ENCODE results near the gene FCHSD2.

Gene FCHSD2

DNA sequence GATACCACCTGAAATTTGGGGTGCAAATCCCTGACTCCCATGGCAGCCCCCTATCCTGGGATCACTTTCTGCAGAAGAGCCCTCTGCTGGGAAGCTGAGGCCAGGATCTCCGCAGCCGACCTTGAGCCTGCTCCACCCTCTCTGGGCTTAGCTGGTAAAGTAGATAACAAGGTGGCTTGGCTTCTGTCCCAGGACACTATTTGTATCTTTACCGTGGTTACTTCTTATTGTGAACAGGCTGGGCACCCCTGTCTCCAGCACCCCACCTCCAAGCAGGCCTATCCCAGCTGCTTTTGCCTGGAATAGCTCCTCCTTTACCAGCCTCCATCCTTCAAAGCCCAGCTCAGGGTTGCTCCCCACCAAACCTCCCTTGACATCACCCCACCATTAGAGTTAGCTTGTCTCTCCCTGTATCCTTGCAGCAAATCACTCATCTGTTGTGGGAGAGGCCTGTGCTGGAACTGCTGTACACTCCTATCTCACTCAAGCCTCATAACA, 40.8 kb upstream of the FCHSD2 start:
- H3K27ac ChIP-seq (ENCODE audit: extremely low read depth, low read depth, low read length), result no peak overlapping the region
- CTCF ChIA-PET, result interaction anchor here (0.7 to 5.8 kb wide), 10 partner anchors 9 to 351 kb away, joined by 3 to 62 read pairs (median 3); no protein-coding TSS in a partner anchor
- POLR2A ChIA-PET, result no interaction called here
- no peak overlapping the region for H3K4me3 ChIP-seq (ENCODE audit: low read depth, low read length)
- no peaks in the 10 kb centered on the region for H3K9me3 ChIP-seq (ENCODE audit: control insufficient read depth, insufficient read depth, low read depth, low read length)
- H3K36me3 ChIP-seq (ENCODE audit: control insufficient read depth in 2 of 2, insufficient read depth in 1 of 2, low read length in 2 of 2), result no peaks in the 10 kb centered on the region
- TF ChIP-seq OVOL3 (tag by site-specific recombination; IDR thresholded peaks at IDR 0.05), result no peak
- H3K4me1 ChIP-seq (ENCODE audit: control insufficient read depth, insufficient read depth, low read length), result no peaks in the 10 kb centered on the region

DNA sequence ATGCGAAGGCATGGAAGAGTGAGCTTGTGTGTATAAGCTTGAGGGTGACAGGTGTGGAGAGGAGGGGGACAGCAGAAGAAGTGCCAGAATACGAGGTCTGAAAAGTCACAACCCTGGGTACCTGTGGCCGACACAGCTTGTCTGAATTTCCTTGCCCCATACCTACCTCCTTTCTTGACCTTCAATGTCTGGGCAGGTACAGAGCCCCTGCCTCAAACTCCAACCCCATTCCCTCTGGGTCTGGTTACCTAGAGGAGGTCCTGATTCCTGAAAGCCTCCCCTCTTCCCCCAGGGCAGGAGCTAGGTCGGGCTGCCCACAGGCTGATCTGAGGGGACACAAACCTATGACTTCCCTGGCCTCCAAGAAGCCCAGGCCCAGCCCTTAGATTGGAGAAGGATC, 36.6 kb upstream of the FCHSD2 start:
- Histone ChIP-seq H3K27ac (ENCODE audit: extremely low read depth, low read depth, low read length) (no peak overlapping the region), H3K9me3 (ENCODE audit: control insufficient read depth, insufficient read depth, low read depth, low read length) (no peaks in the 10 kb centered on the region), H3K4me3 (ENCODE audit: low read depth, low read length) (no peak overlapping the region), H3K4me1 (ENCODE audit: control insufficient read depth, insufficient read depth, low read length) (no peaks in the 10 kb centered on the region), H3K36me3 (ENCODE audit: control insufficient read depth in 2 of 2, insufficient read depth in 1 of 2, low read length in 2 of 2) (no peaks in the 10 kb centered on the region)
- ChIA-PET POLR2A (no interaction called here), CTCF (interaction anchor here (0.7 to 5.6 kb wide), 19 partner anchors 8 to 494 kb away, joined by 3 to 50 read pairs (median 7); partner anchors contain the start of gene FCHSD2)
- TF ChIP-seq, protein P1, sequence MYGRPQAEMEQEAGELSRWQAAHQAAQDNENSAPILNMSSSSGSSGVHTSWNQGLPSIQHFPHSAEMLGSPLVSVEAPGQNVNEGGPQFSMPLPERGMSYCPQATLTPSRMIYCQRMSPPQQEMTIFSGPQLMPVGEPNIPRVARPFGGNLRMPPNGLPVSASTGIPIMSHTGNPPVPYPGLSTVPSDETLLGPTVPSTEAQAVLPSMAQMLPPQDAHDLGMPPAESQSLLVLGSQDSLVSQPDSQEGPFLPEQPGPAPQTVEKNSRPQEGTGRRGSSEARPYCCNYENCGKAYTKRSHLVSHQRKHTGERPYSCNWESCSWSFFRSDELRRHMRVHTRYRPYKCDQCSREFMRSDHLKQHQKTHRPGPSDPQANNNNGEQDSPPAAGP (tag by site-specific recombination; IDR thresholded peaks at IDR 0.05), result no peak
- TF ChIP-seq REPIN1 (tag by site-specific recombination; IDR thresholded peaks at IDR 0.05; ENCODE audit: low read depth) (no peak), SCRT1 (tag by site-specific recombination; IDR thresholded peaks at IDR 0.05; ENCODE audit: borderline replicate concordance) (no peak), ZNF19 (tag by site-specific recombination; IDR thresholded peaks at IDR 0.05; ENCODE audit: low read depth) (no peak), PRDM1 (tag by site-specific recombination; IDR thresholded peaks at IDR 0.05) (no peak), ZBTB7A (tag by site-specific recombination; IDR thresholded peaks at IDR 0.05; ENCODE audit: low read depth) (no peak), ZNF311 (tag by site-specific recombination; IDR thresholded peaks at IDR 0.05; ENCODE audit: borderline replicate concordance) (no peak), SP3 (tag by site-specific recombination; IDR thresholded peaks at IDR 0.05) (no peak), ZNF302 (tag by site-specific recombination; IDR thresholded peaks at IDR 0.05; ENCODE audit: low read depth) (no peak), ZNF621 (tag by site-specific recombination; IDR thresholded peaks at IDR 0.05) (no peak), ZNF677 (tag by site-specific recombination; IDR thresholded peaks at IDR 0.05) (no peak), HOXD13 (CRISPR knock-in tag; IDR thresholded peaks at IDR 0.05; ENCODE audit: borderline replicate concordance) (no peak)
- TF ChIP-seq, protein P2, sequence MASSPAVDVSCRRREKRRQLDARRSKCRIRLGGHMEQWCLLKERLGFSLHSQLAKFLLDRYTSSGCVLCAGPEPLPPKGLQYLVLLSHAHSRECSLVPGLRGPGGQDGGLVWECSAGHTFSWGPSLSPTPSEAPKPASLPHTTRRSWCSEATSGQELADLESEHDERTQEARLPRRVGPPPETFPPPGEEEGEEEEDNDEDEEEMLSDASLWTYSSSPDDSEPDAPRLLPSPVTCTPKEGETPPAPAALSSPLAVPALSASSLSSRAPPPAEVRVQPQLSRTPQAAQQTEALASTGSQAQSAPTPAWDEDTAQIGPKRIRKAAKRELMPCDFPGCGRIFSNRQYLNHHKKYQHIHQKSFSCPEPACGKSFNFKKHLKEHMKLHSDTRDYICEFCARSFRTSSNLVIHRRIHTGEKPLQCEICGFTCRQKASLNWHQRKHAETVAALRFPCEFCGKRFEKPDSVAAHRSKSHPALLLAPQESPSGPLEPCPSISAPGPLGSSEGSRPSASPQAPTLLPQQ (tag by site-specific recombination; IDR thresholded peaks at IDR 0.05), result no peak
- TF ChIP-seq, protein P3, sequence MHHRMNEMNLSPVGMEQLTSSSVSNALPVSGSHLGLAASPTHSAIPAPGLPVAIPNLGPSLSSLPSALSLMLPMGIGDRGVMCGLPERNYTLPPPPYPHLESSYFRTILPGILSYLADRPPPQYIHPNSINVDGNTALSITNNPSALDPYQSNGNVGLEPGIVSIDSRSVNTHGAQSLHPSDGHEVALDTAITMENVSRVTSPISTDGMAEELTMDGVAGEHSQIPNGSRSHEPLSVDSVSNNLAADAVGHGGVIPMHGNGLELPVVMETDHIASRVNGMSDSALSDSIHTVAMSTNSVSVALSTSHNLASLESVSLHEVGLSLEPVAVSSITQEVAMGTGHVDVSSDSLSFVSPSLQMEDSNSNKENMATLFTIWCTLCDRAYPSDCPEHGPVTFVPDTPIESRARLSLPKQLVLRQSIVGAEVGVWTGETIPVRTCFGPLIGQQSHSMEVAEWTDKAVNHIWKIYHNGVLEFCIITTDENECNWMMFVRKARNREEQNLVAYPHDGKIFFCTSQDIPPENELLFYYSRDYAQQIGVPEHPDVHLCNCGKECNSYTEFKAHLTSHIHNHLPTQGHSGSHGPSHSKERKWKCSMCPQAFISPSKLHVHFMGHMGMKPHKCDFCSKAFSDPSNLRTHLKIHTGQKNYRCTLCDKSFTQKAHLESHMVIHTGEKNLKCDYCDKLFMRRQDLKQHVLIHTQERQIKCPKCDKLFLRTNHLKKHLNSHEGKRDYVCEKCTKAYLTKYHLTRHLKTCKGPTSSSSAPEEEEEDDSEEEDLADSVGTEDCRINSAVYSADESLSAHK (tag by site-specific recombination; IDR thresholded peaks at IDR 0.05), result no peak

DNA sequence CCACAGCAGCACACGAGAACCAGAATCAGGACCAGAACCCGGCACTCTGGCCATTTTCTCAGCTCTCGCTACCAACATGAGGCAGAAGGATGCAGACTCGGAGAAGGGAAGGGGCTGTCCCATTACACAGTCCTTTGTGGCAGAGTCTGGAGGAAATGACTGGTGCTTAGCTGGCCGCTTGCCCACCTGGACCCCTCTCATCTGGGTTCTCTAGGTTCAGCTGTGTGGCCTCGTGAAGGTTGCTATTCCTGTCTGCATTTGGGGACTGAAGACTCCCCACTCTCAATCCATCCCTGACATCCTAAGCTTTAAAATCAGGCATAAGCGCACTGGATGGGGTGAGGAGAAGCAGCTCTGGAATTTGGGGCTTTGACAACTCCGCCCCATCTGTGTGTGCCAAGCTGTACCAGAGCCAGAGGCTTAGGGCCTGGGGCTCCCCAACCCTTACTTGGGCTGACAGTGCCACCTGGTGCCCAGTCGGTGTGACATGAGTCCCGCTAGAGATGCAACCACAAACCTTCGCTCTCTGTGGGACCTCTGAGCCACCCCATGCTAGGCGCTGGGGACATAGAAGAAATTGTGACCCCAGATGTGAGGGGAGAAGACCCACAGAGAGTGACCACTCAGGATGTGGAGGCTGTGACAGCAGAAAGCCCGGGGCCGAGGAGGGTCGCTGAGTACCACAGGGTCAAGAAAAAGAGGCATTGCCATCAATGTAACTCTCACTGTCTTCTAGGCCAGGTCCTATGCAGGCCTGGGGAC, 35.8 kb upstream of the FCHSD2 start:
- no peaks in the 10 kb centered on the region for H3K9me3 ChIP-seq (ENCODE audit: control insufficient read depth, insufficient read depth, low read depth, low read length)
- ChIA-PET CTCF (interaction anchor here (0.5 to 5.6 kb wide), 36 partner anchors 9 to 584 kb away, joined by 3 to 50 read pairs (median 4); partner anchors contain the start of gene FCHSD2), POLR2A (no interaction called here)
- H3K4me3 ChIP-seq (ENCODE audit: low read depth, low read length), result no peak overlapping the region
- no peaks in the 10 kb centered on the region for H3K4me1 ChIP-seq (ENCODE audit: control insufficient read depth, insufficient read depth, low read length)
- H3K36me3 ChIP-seq (ENCODE audit: control insufficient read depth in 2 of 2, insufficient read depth in 1 of 2, low read length in 2 of 2), result no peaks in the 10 kb centered on the region
- no peak overlapping the region for H3K27ac ChIP-seq (ENCODE audit: extremely low read depth, low read depth, low read length)
- TF ChIP-seq, protein P4, sequence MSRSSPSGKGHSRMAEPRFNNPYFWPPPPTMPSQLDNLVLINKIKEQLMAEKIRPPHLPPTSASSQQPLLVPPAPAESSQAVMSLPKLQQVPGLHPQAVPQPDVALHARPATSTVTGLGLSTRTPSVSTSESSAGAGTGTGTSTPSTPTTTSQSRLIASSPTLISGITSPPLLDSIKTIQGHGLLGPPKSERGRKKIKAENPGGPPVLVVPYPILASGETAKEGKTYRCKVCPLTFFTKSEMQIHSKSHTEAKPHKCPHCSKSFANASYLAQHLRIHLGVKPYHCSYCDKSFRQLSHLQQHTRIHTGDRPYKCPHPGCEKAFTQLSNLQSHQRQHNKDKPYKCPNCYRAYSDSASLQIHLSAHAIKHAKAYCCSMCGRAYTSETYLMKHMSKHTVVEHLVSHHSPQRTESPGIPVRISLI (tag by site-specific recombination; IDR thresholded peaks at IDR 0.05), result no peak
- no peak for TF ChIP-seq ZNF114 (tag by site-specific recombination; IDR thresholded peaks at IDR 0.05)
- TF ChIP-seq ZNF548 (tag by site-specific recombination; IDR thresholded peaks at IDR 0.05), result no peak
- no peak for TF ChIP-seq YY2 (tag by site-specific recombination; IDR thresholded peaks at IDR 0.05)
- peak; percentile 78 for TF ChIP-seq ZNF654 (tag by site-specific recombination; IDR thresholded peaks at IDR 0.05; ENCODE audit: low read depth)
- TF ChIP-seq, protein P5, sequence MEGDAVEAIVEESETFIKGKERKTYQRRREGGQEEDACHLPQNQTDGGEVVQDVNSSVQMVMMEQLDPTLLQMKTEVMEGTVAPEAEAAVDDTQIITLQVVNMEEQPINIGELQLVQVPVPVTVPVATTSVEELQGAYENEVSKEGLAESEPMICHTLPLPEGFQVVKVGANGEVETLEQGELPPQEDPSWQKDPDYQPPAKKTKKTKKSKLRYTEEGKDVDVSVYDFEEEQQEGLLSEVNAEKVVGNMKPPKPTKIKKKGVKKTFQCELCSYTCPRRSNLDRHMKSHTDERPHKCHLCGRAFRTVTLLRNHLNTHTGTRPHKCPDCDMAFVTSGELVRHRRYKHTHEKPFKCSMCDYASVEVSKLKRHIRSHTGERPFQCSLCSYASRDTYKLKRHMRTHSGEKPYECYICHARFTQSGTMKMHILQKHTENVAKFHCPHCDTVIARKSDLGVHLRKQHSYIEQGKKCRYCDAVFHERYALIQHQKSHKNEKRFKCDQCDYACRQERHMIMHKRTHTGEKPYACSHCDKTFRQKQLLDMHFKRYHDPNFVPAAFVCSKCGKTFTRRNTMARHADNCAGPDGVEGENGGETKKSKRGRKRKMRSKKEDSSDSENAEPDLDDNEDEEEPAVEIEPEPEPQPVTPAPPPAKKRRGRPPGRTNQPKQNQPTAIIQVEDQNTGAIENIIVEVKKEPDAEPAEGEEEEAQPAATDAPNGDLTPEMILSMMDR (tag by site-specific recombination; IDR thresholded peaks at IDR 0.05), result peak; percentile 64
- TF ChIP-seq SP3 (tag by site-specific recombination; IDR thresholded peaks at IDR 0.05), result no peak

Measured in HEK293 (cell line).